Stimulated activated CD4-positive, alpha-beta T cell treated with anti-CD3 and anti-CD28 coated beads, Interleukin-1b, Interleukin-23, amount 100 ng/mL, for 1 hour (primary cell): ENCODE measurements around the gene RIPPLY3.
"Not testable (repeated sequence)": the region's sequence is repeated elsewhere in the genome, so short reads cannot be mapped to it uniquely, and the experiment has no call there.

Experiments
- DNase-seq, 2 donors: peaks; one replicate each; pipeline ENCODE4 v3.0.0-alpha.2; 2020; ENCODE audit warnings: low read depth in 2 of 2

RIPPLY3 gene

GRCh38 chr21:37017951-37018679, 11.6 kb downstream of the RIPPLY3 start:
- no peak for DNase-seq

DNA sequence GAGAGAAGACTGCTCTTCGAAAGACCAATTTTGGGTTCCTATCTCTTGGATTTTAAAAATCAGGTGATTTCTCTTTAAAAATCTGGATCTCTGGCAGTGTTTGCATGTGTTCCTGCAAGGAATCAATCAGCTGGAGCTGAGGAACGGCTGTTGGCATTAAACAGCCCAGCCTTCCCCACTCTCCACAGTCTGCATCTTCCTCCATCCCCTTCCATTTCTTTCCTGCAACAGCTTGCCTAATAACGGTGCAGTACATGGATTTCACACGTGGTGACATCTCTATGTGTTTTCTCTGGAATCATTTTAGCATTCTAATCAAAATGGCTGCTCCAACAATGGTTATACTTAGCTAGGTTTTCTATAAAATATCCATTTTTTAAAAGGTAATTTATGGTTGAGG, 20.0 kb downstream of the RIPPLY3 start:
- no peak for DNase-seq

- DNase-seq = no peak
Measured at GRCh38 chr21:37028570-37028969, 22.1 kb downstream of the RIPPLY3 start.

GRCh38 chr21:37030864-37031263, 24.4 kb downstream of the RIPPLY3 start:
- DNase-seq = no peak

DNA sequence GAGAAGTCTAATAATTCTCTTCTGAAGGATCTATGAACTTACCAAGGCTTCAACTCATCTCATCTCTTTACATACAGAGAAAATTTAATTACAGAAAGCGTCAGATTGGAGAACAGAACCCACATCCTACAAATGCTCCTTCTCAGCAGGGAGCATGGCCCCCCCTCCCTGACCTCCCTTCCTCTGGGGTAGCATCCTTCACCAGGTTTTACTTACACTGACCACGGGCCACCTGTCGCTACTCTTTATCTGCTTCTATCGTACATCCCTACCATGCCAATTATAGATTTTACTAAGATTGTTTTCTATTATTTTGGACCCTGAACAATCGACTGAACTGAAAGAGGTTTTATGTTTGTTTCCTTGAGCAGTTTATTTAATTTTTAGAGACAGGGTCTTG, 25.8 kb downstream of the RIPPLY3 start:
- no peak for DNase-seq

DNA sequence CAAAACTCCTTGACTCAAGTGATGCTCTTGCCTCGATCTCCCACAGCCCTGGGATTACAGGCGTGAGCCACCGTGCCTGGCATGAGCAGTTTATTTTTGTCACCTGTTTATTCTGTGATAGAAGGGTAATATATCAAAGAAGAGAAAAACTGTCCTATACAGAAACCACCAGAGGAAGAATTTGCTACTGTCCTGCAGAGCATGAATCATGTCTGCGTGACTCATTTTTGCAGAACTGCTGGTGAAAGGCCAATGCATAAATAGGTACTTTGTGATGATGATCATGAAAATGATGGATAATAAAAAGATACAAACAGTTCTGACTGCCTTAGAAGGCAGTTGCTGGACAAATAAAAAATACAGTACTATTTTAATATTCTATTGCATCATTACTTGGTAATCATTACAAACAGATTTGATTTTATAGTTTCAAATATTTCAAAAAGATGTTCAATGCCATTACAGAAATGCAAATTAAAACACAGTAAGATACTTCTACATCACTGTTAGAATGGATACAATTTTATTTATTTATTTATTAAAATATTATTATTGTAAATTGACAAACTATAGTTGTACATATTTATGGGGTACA, 26.5 kb downstream of the RIPPLY3 start:
- no peak for DNase-seq

GRCh38 chr21:37034394-37034793, 27.9 kb downstream of the RIPPLY3 start:
- DNase-seq = not testable (repeated sequence)

- DNase-seq = no peak
Measured at GRCh38 chr21:37036177-37036576, 29.7 kb downstream of the RIPPLY3 start.

DNA sequence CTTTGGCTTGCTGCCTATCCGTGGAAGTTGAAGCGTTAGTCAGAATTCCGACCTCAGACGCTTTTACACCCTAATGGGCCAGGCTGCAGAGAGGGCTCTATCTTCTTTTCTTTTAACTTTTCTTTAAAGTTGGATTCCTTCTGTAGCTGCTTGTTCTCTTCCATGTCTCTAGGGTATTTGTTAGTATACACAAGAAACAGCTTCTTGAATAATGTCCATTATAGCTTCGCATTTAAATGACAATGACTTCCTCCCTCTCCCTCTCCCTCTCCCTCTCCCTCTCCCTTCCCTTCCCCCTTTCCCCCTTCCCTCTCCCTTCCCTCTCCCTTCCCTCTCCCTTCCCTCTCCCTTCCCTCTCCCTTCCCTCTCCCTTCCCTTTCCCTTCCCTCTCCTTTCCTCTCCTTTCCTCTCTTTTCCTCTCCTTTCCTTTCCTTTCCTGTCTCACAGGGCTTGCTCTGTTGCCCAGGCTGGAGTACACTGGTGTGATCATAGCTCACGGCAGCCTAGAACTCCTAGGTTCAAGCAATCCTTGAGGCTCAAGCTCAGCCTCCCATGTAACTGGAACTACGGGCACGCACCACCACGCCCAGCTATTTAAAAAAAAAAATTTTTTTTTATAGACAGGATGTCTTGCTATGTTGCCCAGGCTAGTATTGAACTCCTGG, 33.0 kb downstream of the RIPPLY3 start:
- DNase-seq = no peak

- DNase-seq = no peak
Measured at GRCh38 chr21:37040212-37040611, 33.7 kb downstream of the RIPPLY3 start.

DNA sequence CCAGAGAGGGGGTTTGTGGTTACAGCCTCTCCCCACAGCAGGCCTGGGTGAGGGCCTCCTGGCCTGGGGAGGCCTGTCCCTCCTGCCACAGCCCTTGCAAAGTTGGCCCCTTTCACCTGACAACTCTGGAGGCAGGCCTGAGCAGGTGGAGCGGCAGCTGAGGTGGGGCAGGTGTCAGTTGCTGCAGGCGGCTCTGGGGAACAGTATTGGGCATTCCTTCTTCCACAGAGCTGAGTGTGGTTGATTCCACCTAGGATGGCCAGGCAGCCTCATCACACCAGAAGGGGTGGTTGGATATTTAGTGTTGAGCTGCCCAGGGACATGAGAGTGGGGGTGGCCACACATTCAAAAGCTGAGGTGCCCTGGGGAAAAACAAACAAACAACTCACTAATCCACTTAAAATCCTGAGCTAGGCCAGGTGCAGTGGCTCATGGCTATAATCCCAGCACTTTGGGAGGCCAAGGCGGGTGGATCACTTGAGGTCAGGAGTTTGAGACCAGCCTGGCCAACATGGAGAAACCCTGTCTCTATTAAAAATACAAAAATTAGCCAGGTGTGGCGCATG, 35.3 kb downstream of the RIPPLY3 start:
- no peak for DNase-seq

DNA sequence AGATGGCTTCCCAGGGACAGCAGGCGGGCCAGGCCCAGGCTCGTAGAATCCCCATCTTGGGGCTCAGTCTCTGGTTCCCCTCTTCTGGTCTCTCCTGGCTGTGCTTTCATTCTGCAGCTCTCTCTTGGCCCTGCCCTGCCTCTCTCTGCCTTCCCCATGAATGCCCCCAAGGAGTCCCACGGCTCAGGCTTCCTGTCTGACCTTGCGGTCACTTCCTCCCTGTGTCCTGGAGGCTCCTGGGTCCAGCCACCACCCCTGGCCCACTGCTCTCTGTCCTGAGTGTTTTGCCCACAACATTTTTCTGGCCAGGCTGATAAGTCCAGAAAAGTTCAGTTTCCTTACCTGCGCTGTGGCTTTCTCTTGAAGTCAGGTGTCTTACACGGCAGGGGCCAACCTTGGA, 37.3 kb downstream of the RIPPLY3 start:
- DNase-seq = no peak

DNA sequence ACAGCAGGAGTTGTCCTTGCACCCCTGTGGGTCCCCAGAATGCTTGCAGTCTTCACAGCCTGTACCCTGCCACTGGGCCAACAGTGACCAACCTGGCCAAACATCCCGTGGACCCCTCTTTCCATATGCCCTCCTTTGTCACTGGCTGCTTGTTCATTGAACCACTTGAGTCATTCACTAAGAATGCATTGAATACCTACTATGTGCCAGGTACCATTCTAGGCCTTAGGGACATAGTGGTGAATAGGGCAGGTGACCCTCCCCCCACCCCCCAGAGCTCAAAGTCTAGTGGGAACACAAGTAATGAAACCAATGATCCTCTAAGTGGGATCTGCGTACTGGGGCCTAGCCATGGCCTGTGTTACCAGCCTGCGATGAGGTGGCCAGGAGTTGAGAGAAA, 38.1 kb downstream of the RIPPLY3 start:
- DNase-seq = no peak

- no peak for DNase-seq
Measured at GRCh38 chr21:37045149-37045548, 38.6 kb downstream of the RIPPLY3 start.

- no peak for DNase-seq
Measured at GRCh38 chr21:37045556-37045955, 39.1 kb downstream of the RIPPLY3 start.

- DNase-seq = no peak
Measured at GRCh38 chr21:37047079-37047478, 40.6 kb downstream of the RIPPLY3 start.

DNA sequence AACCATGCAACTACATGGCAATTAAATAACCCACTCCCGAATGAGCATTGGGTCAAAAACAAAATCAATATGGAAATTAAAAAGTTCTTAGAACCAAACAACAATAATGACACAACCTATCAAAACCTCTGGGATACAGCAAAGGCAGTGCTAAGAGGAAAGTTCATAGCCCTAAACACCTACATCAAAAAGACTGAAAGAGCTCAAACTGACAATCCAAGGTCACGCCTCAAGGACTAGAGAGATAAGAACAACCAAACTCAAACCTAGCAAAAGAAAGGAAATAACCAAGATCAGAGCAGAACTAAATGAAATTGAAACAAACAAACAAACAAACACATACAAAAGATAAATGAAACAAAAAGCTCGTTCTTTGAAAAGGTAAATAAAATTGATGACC, 43.2 kb downstream of the RIPPLY3 start:
- DNase-seq = not testable (repeated sequence)

DNA sequence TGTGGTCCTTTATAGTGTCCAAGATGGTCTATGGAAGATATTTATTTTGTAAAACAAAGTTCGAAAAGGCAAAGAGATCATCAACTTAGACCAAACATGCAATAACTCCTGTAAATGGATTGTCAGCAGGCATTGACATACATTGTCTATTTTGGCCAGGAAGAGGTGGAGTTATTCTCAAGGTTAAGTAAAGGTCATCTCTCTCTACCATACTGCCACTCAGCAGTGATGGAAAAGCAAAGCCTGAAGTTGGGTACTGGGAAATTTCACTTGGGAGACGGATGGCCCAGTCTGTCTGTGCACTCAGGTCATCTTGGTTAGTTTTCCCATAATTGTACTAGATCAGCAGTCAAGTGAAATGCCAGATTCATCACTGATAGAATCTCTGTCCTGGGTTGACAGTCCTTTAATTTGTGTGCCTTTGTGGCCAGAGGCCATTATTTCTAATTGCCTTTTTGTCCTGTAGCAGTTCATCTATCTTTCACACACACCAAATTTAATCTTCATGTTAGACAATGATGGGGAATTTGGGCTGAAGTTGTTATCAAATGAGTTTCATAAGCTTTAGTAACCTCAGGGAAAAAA, 48.9 kb downstream of the RIPPLY3 start:
- DNase-seq = no peak

DNA sequence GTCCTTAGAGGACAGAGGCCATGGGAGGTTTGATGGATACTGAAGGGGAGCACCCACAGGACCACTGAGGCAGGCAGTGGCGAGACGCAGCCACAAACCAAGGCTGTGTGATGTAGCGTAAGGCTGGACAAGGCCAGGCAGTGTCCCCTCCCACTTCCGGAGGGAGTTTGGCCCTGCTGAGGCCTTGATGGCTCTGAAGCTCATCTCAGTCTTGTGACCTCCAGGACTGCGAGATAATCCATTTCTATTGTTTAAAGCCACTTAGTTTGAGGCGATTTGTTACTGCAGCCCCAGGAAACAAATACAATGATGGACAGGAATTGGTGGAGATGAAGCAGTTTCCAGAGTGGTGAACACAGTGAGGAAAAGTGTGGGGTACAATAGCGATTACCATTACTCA, 51.1 kb downstream of the RIPPLY3 start:
- DNase-seq = no peak

DNA sequence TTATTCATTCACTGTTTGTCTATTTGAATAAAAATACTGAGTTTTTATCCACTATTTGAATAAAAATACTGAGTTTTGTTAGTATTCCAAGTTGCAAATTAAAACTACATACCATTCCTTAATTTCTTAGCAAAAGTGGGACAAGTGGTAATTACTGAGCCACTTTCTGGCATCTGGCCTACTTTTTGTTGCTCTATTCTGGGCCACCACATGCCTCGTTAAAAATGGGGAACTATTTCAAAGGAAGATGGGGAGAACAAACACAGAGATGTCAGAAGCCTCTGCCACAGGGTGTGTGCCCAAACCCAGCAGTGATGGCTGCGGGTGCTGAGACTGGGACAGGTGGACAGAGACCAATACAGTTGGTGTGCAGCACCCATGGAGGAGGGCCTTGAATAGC, 51.8 kb downstream of the RIPPLY3 start:
- DNase-seq = no peak

GRCh38 chr21:37059181-37059580, 52.7 kb downstream of the RIPPLY3 start:
- no peak for DNase-seq

- DNase-seq = no peak
Measured at GRCh38 chr21:37060296-37060695, 53.8 kb downstream of the RIPPLY3 start.
